ENCODE results near the gene BCL2.

BCL2 gene

GRCh38 chr18:63155169-63155852, 164.3 kb downstream of the BCL2 start:
- FAIRE-seq: no peak

- no peak for FAIRE-seq
These were observed 165.0 kb downstream of the BCL2 start for GRCh38 chr18:63154350-63155152.

GRCh38 chr18:63152791-63153190, 166.8 kb downstream of the BCL2 start:
- FAIRE-seq: no peak

- FAIRE-seq: no peak
These were observed 167.5 kb downstream of the BCL2 start for GRCh38 chr18:63152096-63152495.

- FAIRE-seq: no peak
These were observed 168.0 kb downstream of the BCL2 start for GRCh38 chr18:63151539-63151938.

GRCh38 chr18:63150942-63151421, 168.6 kb downstream of the BCL2 start:
- FAIRE-seq: no peak

GRCh38 chr18:63150326-63150725, 169.2 kb downstream of the BCL2 start:
- FAIRE-seq: no peak

GRCh38 chr18:63149302-63149587, 170.3 kb downstream of the BCL2 start:
- FAIRE-seq: no peak

- FAIRE-seq: no peak
These were observed 170.9 kb downstream of the BCL2 start for GRCh38 chr18:63148449-63149301.

- no peak for FAIRE-seq
These were observed 171.6 kb downstream of the BCL2 start for GRCh38 chr18:63147973-63148372.

- FAIRE-seq: no peak
These were observed 172.7 kb downstream of the BCL2 start for GRCh38 chr18:63146828-63147409.

GRCh38 chr18:63145851-63146555, 173.6 kb downstream of the BCL2 start:
- FAIRE-seq: no peak

GRCh38 chr18:63145166-63145850, 174.3 kb downstream of the BCL2 start:
- FAIRE-seq: no peak

- no peak for FAIRE-seq
These were observed 174.8 kb downstream of the BCL2 start for GRCh38 chr18:63144748-63145147.

GRCh38 chr18:63143330-63143771, 176.2 kb downstream of the BCL2 start:
- no peak for FAIRE-seq

- FAIRE-seq: no peak
These were observed 176.9 kb downstream of the BCL2 start for GRCh38 chr18:63142594-63143225.

GRCh38 chr18:63141778-63142176, 177.8 kb downstream of the BCL2 start:
- FAIRE-seq: no peak

- FAIRE-seq: no peak
These were observed 178.4 kb downstream of the BCL2 start for GRCh38 chr18:63140997-63141777.

- no peak for FAIRE-seq
These were observed 179.5 kb downstream of the BCL2 start for GRCh38 chr18:63140038-63140450.

Data from G401.6 (cell line).